Posterior cingulate gyrus (tissue), 11 donors: ENCODE data around the gene FANCE.

Experiments
- DNase-seq, 10 donors: peaks; one replicate each; pipeline versions ENCODE4 v3.0.0 to v3.0.0-alpha.2; 2020 to 2021; ENCODE audit warnings: mixed read lengths in 3 of 10
- intact Hi-C: fragments of 100-400 bp; cut with DNase I; formaldehyde crosslinking; loops from one replicate; pipeline ENCODE4 v1.15.1; 2023

FANCE gene

GRCh38 chr6:35478259-35478658 lies 26.1 kb downstream of the FANCE start:
- DNase-seq, result peak in 1 of 10 donors; percentile 44
- intact Hi-C loops, result no loop called here

- peak in 1 of 10 donors; percentile 75 for DNase-seq
- intact Hi-C loops, result no loop called here
Observed at GRCh38 chr6:35480176-35480575, 28.0 kb downstream of the FANCE start.

- intact Hi-C loops, result no loop called here
- no peak for DNase-seq
Observed at GRCh38 chr6:35481226-35481625, 29.1 kb downstream of the FANCE start.

- no peak for DNase-seq
- intact Hi-C loops, result no loop called here
Observed at GRCh38 chr6:35483062-35483461, 30.9 kb downstream of the FANCE start.

- DNase-seq, result peak in 1 of 10 donors; percentile 37
- intact Hi-C loops, result no loop called here
Observed at GRCh38 chr6:35483490-35483889, 31.4 kb downstream of the FANCE start.

- DNase-seq, result peak in 1 of 10 donors; percentile 44
Observed at GRCh38 chr6:35483893-35484645, 31.9 kb downstream of the FANCE start.

GRCh38 chr6:35484921-35485392 lies 32.8 kb downstream of the FANCE start:
- intact Hi-C loops, result no loop called here
- peak in 1 of 10 donors; percentile 70 for DNase-seq

More at GRCh38 chr6:35483893-35484645, 31.9 kb downstream of the FANCE start:
- intact Hi-C loops, result no loop called here

- intact Hi-C loops, result no loop called here
- peak in 1 of 10 donors; percentile 61 for DNase-seq
Observed at GRCh38 chr6:35485402-35485877, 33.3 kb downstream of the FANCE start.

- intact Hi-C loops, result no loop called here
- DNase-seq, result peak in 1 of 10 donors; percentile 78
Observed at GRCh38 chr6:35486005-35486925, 34.1 kb downstream of the FANCE start.

GRCh38 chr6:35487658-35488516 lies 35.7 kb downstream of the FANCE start:
- intact Hi-C loops, result no loop called here

GRCh38 chr6:35488517-35488862 lies 36.4 kb downstream of the FANCE start:
- intact Hi-C loops, result no loop called here
- DNase-seq, result no peak

More at GRCh38 chr6:35487658-35488516, 35.7 kb downstream of the FANCE start:
- DNase-seq, result peak in 1 of 10 donors; percentile 37

- intact Hi-C loops, result no loop called here
- DNase-seq, result no peak
Observed at GRCh38 chr6:35489066-35489465, 36.9 kb downstream of the FANCE start.

- DNase-seq, result peak in 4 of 10 donors; percentile 31 to 89 (median 34)
- intact Hi-C loops, result no loop called here
Observed at GRCh38 chr6:35489995-35490791, 38.1 kb downstream of the FANCE start.

GRCh38 chr6:35490821-35491557 lies 38.9 kb downstream of the FANCE start:
- intact Hi-C loops, result no loop called here

GRCh38 chr6:35491558-35492257 lies 39.6 kb downstream of the FANCE start:
- peak in 1 of 10 donors; percentile 68 for DNase-seq
- intact Hi-C loops, result no loop called here

More at GRCh38 chr6:35490821-35491557, 38.9 kb downstream of the FANCE start:
- DNase-seq, result peak in 1 of 10 donors; percentile 44

- intact Hi-C loops, result no loop called here
- DNase-seq, result peak in 1 of 10 donors; percentile 42
Observed at GRCh38 chr6:35492258-35492973, 40.3 kb downstream of the FANCE start.

GRCh38 chr6:35492974-35493284 lies 40.8 kb downstream of the FANCE start:
- intact Hi-C loops, result no loop called here
- peak in 1 of 10 donors; percentile 57 for DNase-seq
